Uterus (tissue), 2 donors: ENCODE data around the gene MICAL3.

Experiments used
- CTCF ChIP-seq, 4 experiments: fragments of 200-600 bp in 2 of 4; fragments of 450-650 bp in 2 of 4; sonication (generic) in 2 of 4; IDR thresholded peaks; one replicate each; pipeline ENCODE4 v1.5.1; 2016 to 2019; ENCODE audit warnings: antibody characterized with exemption in 4 of 4, mild to moderate bottlenecking in 2 of 4, moderate library complexity in 1 of 4
- POLR2A ChIP-seq, 2 donors: fragments of 450-650 bp; IDR thresholded peaks; one replicate each; pipeline ENCODE4 v1.6.1; 2016; ENCODE audit warnings: antibody characterized with exemption in 2 of 2, mild to moderate bottlenecking in 1 of 2, moderate library complexity in 1 of 2

DNA sequence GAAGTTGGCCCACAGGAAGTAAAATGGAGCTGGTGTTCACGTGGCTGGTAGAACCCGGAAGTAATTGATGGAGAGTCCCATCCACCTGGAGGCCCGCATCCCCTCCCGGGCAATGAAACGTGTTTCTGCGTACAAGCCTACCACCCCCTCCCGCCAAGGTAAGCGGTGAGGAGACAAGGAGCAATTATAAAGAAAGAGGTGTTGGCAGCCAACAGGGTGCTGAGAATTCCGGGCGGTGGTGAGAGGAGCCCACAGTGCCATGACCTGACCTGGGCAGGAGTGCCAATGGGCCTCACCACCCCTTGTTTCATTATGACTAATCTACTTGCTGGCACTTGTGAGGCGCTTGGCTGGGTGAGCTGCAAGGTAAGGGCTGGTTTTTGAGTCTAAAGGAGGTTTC is 166.3 kb downstream of the MICAL3 start:
- TF ChIP-seq POLR2A (IDR thresholded peaks at IDR 0.05) (no peak), CTCF (IDR thresholded peaks at IDR 0.05) (no peak)
